Body of pancreas (tissue), 4 donors: ENCODE results near the gene KCNH1. TPM values are rescaled to one million over a fixed set of nuclear protein-coding genes. Genes with fewer than 3 reads are reported as not detected.
"Not testable (repeated sequence)": the region's sequence is repeated elsewhere in the genome, so short reads cannot be mapped to it uniquely, and the experiment has no call there.

Experiments
- ATAC-seq: fragments of 150-250 bp; one replicate; pipeline ENCODE4 v1.9.1; 2016
- DNase-seq, 4 donors: peaks; one replicate each; pipeline ENCODE4 v3.0.0-alpha.2; 2019
- H3K27ac ChIP-seq, 4 donors: fragments of 200-600 bp; sonication (generic); 1 replicate in 3 of 4; 2 replicates in 1 of 4; pipeline versions ENCODE4 v1.5.1 to v1.6.1; 2016 to 2019; ENCODE audit warnings: mild to moderate bottlenecking in 1 of 4, mixed read lengths in 1 of 4, moderate library complexity in 1 of 4
- H3K27me3 ChIP-seq, 2 donors: fragments of 200-600 bp; sonication (generic); one replicate each; pipeline ENCODE4 v1.6.0; 2016; ENCODE audit warnings: mild to moderate bottlenecking in 1 of 2
- H3K36me3 ChIP-seq, 2 donors: fragments of 200-600 bp; sonication (generic); replicated peaks in 1 of 2; 2 replicates each; pipeline ENCODE4 v1.5.1; 2016; ENCODE audit warnings: low read depth in 2 of 2; ENCODE audit not compliant: insufficient read depth in 1 of 2
- H3K4me1 ChIP-seq: fragments of 200-600 bp; sonication (generic); one replicate; pipeline ENCODE4 v1.6.0; 2016
- H3K4me3 ChIP-seq, 2 donors: fragments of 200-600 bp; sonication (generic); 1 replicate in 1 of 2; 2 replicates in 1 of 2; pipeline ENCODE4 v1.5.1; 2016 to 2019
- H3K9me3 ChIP-seq, 3 donors: fragments of 200-600 bp; sonication (generic); 1 replicate in 2 of 3; 2 replicates in 1 of 3; pipeline ENCODE4 v1.5.1; 2016
- POLR2A ChIP-seq, 3 donors: fragments of 450-650 bp; IDR thresholded peaks; one replicate each; pipeline ENCODE4 v1.6.1; 2016; ENCODE audit warnings: antibody characterized with exemption in 3 of 3, mild to moderate bottlenecking in 2 of 3
- WGBS, 2 donors: methylation state at CpG; one replicate each; pipeline ENCODE4 v1.1.5; 2017; 5-methylcytosine and 5-hydroxymethylcytosine counted together
- intact Hi-C: fragments of 100-400 bp; cut with DNase I; formaldehyde crosslinking; loops from one replicate; pipeline ENCODE4 v1.15.1; 2023
- total RNA-seq, 2 donors: library from RNA; depleted of rRNA; stranded (reverse); fragments of >200 nt; gene quantifications; one replicate each; pipeline ENCODE4 v1.1.0, GENCODE V29; 2016
- TF ChIP-seq, protein P1 (sequence below), 7 experiments: fragments of 450-650 bp in 4 of 7; fragments of 200-600 bp in 3 of 7; sonication (generic) in 3 of 7; IDR thresholded peaks; one replicate each; pipeline ENCODE4 v1.5.1; 2016 to 2019; ENCODE audit warnings: antibody characterized with exemption in 7 of 7

The KCNH1 gene
- total RNA-seq, 2 donors from 2014 or later = 0.52 TPM; not detected in 1

GRCh38 chr1:211092955-211093354 is 41.0 kb downstream of the KCNH1 start:
- Histone ChIP-seq H3K27me3 (no peaks in the 10 kb centered on the region), H3K4me3 (no peak overlapping the region), H3K9me3 (no peaks in the 10 kb centered on the region), H3K4me1 (no peaks in the 10 kb centered on the region), H3K36me3 (no peaks in the 10 kb centered on the region), H3K27ac (no peak overlapping the region)
- 81 to 89% methylated on average over 5 of the region's 5 CpGs for WGBS, 2 donors
- intact Hi-C loops = no loop called here
- no peak for ATAC-seq
- TF ChIP-seq, protein P1, sequence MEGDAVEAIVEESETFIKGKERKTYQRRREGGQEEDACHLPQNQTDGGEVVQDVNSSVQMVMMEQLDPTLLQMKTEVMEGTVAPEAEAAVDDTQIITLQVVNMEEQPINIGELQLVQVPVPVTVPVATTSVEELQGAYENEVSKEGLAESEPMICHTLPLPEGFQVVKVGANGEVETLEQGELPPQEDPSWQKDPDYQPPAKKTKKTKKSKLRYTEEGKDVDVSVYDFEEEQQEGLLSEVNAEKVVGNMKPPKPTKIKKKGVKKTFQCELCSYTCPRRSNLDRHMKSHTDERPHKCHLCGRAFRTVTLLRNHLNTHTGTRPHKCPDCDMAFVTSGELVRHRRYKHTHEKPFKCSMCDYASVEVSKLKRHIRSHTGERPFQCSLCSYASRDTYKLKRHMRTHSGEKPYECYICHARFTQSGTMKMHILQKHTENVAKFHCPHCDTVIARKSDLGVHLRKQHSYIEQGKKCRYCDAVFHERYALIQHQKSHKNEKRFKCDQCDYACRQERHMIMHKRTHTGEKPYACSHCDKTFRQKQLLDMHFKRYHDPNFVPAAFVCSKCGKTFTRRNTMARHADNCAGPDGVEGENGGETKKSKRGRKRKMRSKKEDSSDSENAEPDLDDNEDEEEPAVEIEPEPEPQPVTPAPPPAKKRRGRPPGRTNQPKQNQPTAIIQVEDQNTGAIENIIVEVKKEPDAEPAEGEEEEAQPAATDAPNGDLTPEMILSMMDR (IDR thresholded peaks at IDR 0.05) = no peak
- no peak for DNase-seq

DNA sequence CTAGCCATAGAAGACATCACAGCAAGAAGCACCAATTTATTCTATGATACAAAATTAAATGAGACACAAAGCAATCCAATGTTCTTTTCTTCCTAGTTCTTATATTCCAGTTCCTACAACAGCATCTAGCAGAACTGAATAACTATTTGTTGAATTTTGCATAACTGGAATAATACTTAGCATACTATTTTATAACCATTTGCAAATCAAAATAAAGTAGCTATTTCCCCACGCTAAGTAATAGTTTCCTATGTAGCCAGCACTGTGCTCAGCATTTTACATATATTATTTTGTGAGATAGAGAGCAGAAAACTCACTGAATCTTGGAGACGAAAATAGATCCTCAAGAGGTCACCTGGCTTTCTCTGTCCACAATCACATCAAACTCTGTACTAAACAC is 42.1 kb downstream of the KCNH1 start:
- intact Hi-C loops = no loop called here
- Histone ChIP-seq H3K27ac (no peak overlapping the region), H3K36me3 (no peaks in the 10 kb centered on the region), H3K27me3 (no peaks in the 10 kb centered on the region), H3K9me3 (no peaks in the 10 kb centered on the region), H3K4me3 (no peak overlapping the region), H3K4me1 (no peaks in the 10 kb centered on the region)
- WGBS, 2 donors = 58 to 84% methylated on average over 2 of the region's 2 CpGs
- DNase-seq (no peak), ATAC-seq (no peak)
- no peak for TF ChIP-seq POLR2A (IDR thresholded peaks at IDR 0.05)
- TF ChIP-seq, protein P1 (IDR thresholded peaks at IDR 0.05) = no peak

DNA sequence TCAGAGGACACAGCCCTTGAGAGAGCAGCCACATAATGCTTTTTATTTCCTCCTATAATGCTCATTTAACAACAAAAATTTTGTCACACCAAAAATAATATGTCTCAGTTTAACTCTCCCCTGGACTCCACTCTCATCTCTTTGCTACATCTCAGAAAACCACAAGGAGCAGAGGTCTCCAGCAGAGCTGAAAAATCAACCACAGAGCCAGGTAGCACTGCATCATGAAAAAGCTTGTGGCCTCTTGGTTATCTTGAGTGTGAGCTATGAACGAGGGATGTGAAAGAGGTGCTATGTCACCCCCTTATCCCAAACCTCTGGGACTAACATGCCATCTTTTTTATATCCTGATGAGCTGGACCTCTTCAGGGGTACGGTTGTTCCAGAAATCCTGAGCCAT is 44.4 kb downstream of the KCNH1 start:
- no peak for DNase-seq
- no peak for ATAC-seq
- Histone ChIP-seq H3K4me3 (no peak overlapping the region), H3K9me3 (no peaks in the 10 kb centered on the region), H3K4me1 (no peaks in the 10 kb centered on the region), H3K36me3 (no peaks in the 10 kb centered on the region), H3K27me3 (no peaks in the 10 kb centered on the region), H3K27ac (no peak overlapping the region)
- TF ChIP-seq, protein P1 (IDR thresholded peaks at IDR 0.05) = no peak
- no peak for TF ChIP-seq POLR2A (IDR thresholded peaks at IDR 0.05)
- 6 to 44% methylated on average over 2 of the region's 2 CpGs for WGBS, 2 donors
- intact Hi-C loops = no loop called here

GRCh38 chr1:211088156-211088555 is 45.8 kb downstream of the KCNH1 start:
- WGBS, 2 donors = 76 to 85% methylated on average over 1 of the region's 1 CpG
- ATAC-seq (no peak), DNase-seq (no peak)
- no peaks in the 10 kb centered on the region for H3K27me3 ChIP-seq
- H3K4me1 ChIP-seq = no peaks in the 10 kb centered on the region
- intact Hi-C loops = no loop called here
- no peak overlapping the region for H3K4me3 ChIP-seq
- TF ChIP-seq POLR2A (IDR thresholded peaks at IDR 0.05) = no peak
- TF ChIP-seq, protein P1 (IDR thresholded peaks at IDR 0.05) = no peak
- no peaks in the 10 kb centered on the region for H3K36me3 ChIP-seq
- no peak overlapping the region for H3K27ac ChIP-seq
- no peaks in the 10 kb centered on the region for H3K9me3 ChIP-seq

DNA sequence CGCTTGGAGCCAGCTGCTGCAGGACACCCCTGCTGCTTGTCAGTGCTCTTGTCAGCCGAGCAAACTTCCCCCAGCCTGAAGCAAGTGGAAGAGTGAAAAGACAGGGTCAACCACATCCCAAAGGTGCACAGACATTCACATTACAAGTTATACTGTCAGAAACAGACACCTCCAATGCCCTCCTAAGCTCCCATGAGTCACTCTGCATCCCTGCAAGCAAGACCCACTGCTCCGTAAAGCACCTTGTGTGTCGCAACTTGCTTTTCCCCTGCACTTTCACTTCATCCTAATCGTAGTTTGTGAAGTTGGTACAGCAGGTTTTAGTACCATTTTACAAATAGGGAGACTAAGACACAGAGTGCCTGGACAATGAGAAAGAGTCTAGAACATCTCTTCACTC is 51.1 kb downstream of the KCNH1 start:
- no peak for DNase-seq
- no peaks in the 10 kb centered on the region for H3K9me3 ChIP-seq
- intact Hi-C loops = no loop called here
- no peak for ATAC-seq
- 48 to 56% methylated on average over 5 of the region's 5 CpGs for WGBS, 2 donors
- H3K4me1 ChIP-seq = no peaks in the 10 kb centered on the region
- no peaks in the 10 kb centered on the region for H3K36me3 ChIP-seq
- H3K27me3 ChIP-seq = no peaks in the 10 kb centered on the region
- H3K27ac ChIP-seq = no peak overlapping the region
- H3K4me3 ChIP-seq = no peak overlapping the region
- no peak for TF ChIP-seq POLR2A (IDR thresholded peaks at IDR 0.05)
- TF ChIP-seq, protein P1 (IDR thresholded peaks at IDR 0.05) = no peak

- H3K9me3 ChIP-seq, H3K27ac ChIP-seq, H3K4me1 ChIP-seq, intact Hi-C loops, DNase-seq, H3K27me3 ChIP-seq, ATAC-seq, H3K4me3 ChIP-seq, H3K36me3 ChIP-seq: not testable (repeated sequence)
- WGBS, 2 donors = 70 to 77% methylated on average over 5 of the region's 5 CpGs
Measured at GRCh38 chr1:211081447-211081846, 52.5 kb downstream of the KCNH1 start.
